WERI-Rb-1 (cell line): ENCODE results near the gene B3GNT4.

Experiments used
- DNase-seq: peaks from one replicate; pipeline ENCODE4 v3.0.0-alpha.2; 2020
- H3K27ac ChIP-seq: fragments of 250-450 bp; sonication (Bioruptor Pico); 2 replicates; pipeline ENCODE4 v1.5.1; 2020; ENCODE audit warnings: mild to moderate bottlenecking, moderate library complexity
- H3K27me3 ChIP-seq: fragments of 250-450 bp; sonication (Bioruptor Pico); 2 replicates; pipeline ENCODE4 v1.5.1; 2021; ENCODE audit warnings: mild to moderate bottlenecking, low read depth, moderate library complexity; ENCODE audit not compliant: insufficient read depth, severe bottlenecking
- H3K36me3 ChIP-seq: fragments of 250-450 bp; sonication (Bioruptor Pico); 2 replicates; pipeline ENCODE4 v1.5.1; 2020; ENCODE audit warnings: mild to moderate bottlenecking, moderate library complexity
- H3K4me3 ChIP-seq: 2 replicates; pipeline ENCODE4 v1.5.1; 2011; ENCODE audit warnings: low read depth, mild to moderate bottlenecking, control low read depth, low read length
- H3K9me3 ChIP-seq: fragments of 250-450 bp; sonication (Bioruptor Pico); 2 replicates; pipeline ENCODE4 v1.5.1; 2021; ENCODE audit warnings: mild to moderate bottlenecking, moderate library complexity; ENCODE audit not compliant: severe bottlenecking
- TF ChIP-seq, protein P1 (sequence below): IDR thresholded peaks from 2 replicates; pipeline ENCODE4 v1.5.1; 2011; ENCODE audit warnings: low read depth, mild to moderate bottlenecking, control low read depth, inconsistent platforms, low read length

Gene B3GNT4

GRCh38 chr12:122161682-122162081 lies 41.8 kb upstream of the B3GNT4 start:
- no peak overlapping the region for H3K4me3 ChIP-seq
- peaks cover 10% of the 10 kb centered on the region for H3K9me3 ChIP-seq
- DNase-seq: no peak
- no peak overlapping the region for H3K27ac ChIP-seq
- TF ChIP-seq, protein P1, sequence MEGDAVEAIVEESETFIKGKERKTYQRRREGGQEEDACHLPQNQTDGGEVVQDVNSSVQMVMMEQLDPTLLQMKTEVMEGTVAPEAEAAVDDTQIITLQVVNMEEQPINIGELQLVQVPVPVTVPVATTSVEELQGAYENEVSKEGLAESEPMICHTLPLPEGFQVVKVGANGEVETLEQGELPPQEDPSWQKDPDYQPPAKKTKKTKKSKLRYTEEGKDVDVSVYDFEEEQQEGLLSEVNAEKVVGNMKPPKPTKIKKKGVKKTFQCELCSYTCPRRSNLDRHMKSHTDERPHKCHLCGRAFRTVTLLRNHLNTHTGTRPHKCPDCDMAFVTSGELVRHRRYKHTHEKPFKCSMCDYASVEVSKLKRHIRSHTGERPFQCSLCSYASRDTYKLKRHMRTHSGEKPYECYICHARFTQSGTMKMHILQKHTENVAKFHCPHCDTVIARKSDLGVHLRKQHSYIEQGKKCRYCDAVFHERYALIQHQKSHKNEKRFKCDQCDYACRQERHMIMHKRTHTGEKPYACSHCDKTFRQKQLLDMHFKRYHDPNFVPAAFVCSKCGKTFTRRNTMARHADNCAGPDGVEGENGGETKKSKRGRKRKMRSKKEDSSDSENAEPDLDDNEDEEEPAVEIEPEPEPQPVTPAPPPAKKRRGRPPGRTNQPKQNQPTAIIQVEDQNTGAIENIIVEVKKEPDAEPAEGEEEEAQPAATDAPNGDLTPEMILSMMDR: no peak
- no peaks in the 10 kb centered on the region for H3K36me3 ChIP-seq
- no peaks in the 10 kb centered on the region for H3K27me3 ChIP-seq

DNA sequence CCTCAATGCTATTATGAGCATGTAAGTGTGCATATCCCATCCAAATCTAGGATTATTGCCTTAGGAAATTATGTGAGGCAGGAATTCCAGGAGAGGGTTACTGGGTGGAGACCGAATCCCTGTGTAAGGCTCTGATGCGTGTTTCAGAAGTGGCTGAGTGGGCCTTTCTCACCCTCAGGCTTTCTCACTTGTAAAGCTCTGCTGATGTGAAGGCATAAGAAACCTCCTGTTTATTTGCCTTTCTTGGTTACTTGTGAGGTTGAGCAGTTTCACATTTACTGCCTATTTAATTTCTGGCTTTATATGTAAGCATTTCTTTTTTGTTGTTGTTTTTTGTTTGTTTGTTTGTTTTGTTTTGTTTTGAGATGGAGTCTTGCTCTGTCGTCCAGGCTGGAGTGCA lies 40.5 kb upstream of the B3GNT4 start:
- H3K36me3 ChIP-seq: no peaks in the 10 kb centered on the region
- H3K27ac ChIP-seq: no peak overlapping the region
- no peak overlapping the region for H3K4me3 ChIP-seq
- TF ChIP-seq, protein P1: no peak
- H3K27me3 ChIP-seq: no peaks in the 10 kb centered on the region
- H3K9me3 ChIP-seq: peaks cover 10% of the 10 kb centered on the region
- DNase-seq: no peak

GRCh38 chr12:122166422-122167349 lies 36.8 kb upstream of the B3GNT4 start:
- TF ChIP-seq, protein P1: no peak
- H3K27ac ChIP-seq: peak overlapping the region; percentile 38
- DNase-seq: peak; percentile 67
- peak overlapping the region; percentile 10 for H3K4me3 ChIP-seq
- H3K27me3 ChIP-seq: no peaks in the 10 kb centered on the region
- H3K36me3 ChIP-seq: no peaks in the 10 kb centered on the region
- H3K9me3 ChIP-seq: no peaks in the 10 kb centered on the region

- H3K27ac ChIP-seq: no peak overlapping the region
- no peak overlapping the region; the same call in 1 of the 2 replicates for H3K4me3 ChIP-seq
- DNase-seq: no peak
Measured at GRCh38 chr12:122167356-122167925, 36.1 kb upstream of the B3GNT4 start.

GRCh38 chr12:122168492-122168891 lies 35.0 kb upstream of the B3GNT4 start:
- no peaks in the 10 kb centered on the region for H3K36me3 ChIP-seq
- H3K27ac ChIP-seq: no peak overlapping the region
- no peaks in the 10 kb centered on the region for H3K9me3 ChIP-seq
- no peak overlapping the region for H3K4me3 ChIP-seq
- TF ChIP-seq, protein P1: no peak
- no peaks in the 10 kb centered on the region for H3K27me3 ChIP-seq
- no peak for DNase-seq

More at GRCh38 chr12:122167356-122167925, 36.1 kb upstream of the B3GNT4 start:
- Histone ChIP-seq H3K9me3 (no peaks in the 10 kb centered on the region), H3K36me3 (no peaks in the 10 kb centered on the region), H3K27me3 (no peaks in the 10 kb centered on the region)
- TF ChIP-seq, protein P1: no peak
